Ishikawa (cell line): Measurements from ENCODE around the gene BCO1.

ENCODE experiments used
- CEBPB ChIP-seq: IDR thresholded peaks from 2 replicates; pipeline ENCODE4 v1.6.1; 2012
- CREB1 ChIP-seq: IDR thresholded peaks from 2 replicates; pipeline ENCODE4 v1.6.1; 2012; ENCODE audit warnings: low read depth
- EGR1 ChIP-seq: IDR thresholded peaks from 2 replicates; pipeline ENCODE4 v1.6.1; 2012
- EP300 ChIP-seq: IDR thresholded peaks from 2 replicates; pipeline ENCODE4 v1.6.1; 2012; ENCODE audit warnings: borderline replicate concordance
- FOXM1 ChIP-seq: IDR thresholded peaks from 2 replicates; pipeline ENCODE4 v1.6.1; 2012; ENCODE audit warnings: low read depth, borderline replicate concordance
- MAX ChIP-seq: IDR thresholded peaks from 2 replicates; pipeline ENCODE4 v1.6.1; 2012
- NFIC ChIP-seq: IDR thresholded peaks from 2 replicates; pipeline ENCODE4 v1.6.1; 2012
- RAD21 ChIP-seq: IDR thresholded peaks from 2 replicates; pipeline ENCODE4 v1.6.1; 2012; ENCODE audit warnings: low read depth
- REST ChIP-seq: IDR thresholded peaks from 2 replicates; pipeline ENCODE4 v1.6.1; 2012; ENCODE audit warnings: low read depth, mild to moderate bottlenecking
- TAF1 ChIP-seq: IDR thresholded peaks from 2 replicates; pipeline ENCODE4 v1.6.1; 2012; ENCODE audit warnings: low read depth, mild to moderate bottlenecking
- TCF12 ChIP-seq: IDR thresholded peaks from 2 replicates; pipeline ENCODE4 v1.6.1; 2012; ENCODE audit warnings: low read depth
- TEAD4 ChIP-seq: IDR thresholded peaks from 2 replicates; pipeline ENCODE4 v1.6.1; 2012
- YY1 ChIP-seq: IDR thresholded peaks from 2 replicates; pipeline ENCODE4 v1.6.1; 2012; ENCODE audit warnings: low read depth
- ZBTB7A ChIP-seq: IDR thresholded peaks from 2 replicates; pipeline ENCODE4 v1.6.1; 2012; ENCODE audit warnings: low read depth
- TF ChIP-seq, protein P1 (sequence below): IDR thresholded peaks from 2 replicates; pipeline ENCODE4 v1.6.1; 2012

Gene BCO1

GRCh38 chr16:81280393-81280792, 41.9 kb downstream of the BCO1 start:
- TF ChIP-seq EGR1, result no peak
- no peak for TF ChIP-seq RAD21
- TF ChIP-seq ZBTB7A, result no peak
- TF ChIP-seq, protein P1, sequence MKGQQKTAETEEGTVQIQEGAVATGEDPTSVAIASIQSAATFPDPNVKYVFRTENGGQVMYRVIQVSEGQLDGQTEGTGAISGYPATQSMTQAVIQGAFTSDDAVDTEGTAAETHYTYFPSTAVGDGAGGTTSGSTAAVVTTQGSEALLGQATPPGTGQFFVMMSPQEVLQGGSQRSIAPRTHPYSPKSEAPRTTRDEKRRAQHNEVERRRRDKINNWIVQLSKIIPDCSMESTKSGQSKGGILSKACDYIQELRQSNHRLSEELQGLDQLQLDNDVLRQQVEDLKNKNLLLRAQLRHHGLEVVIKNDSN, result no peak
- no peak for TF ChIP-seq YY1
- no peak for TF ChIP-seq TAF1
- TF ChIP-seq FOXM1, result no peak
- no peak for TF ChIP-seq TCF12
- TF ChIP-seq REST, result no peak
- no peak for TF ChIP-seq TEAD4
- no peak for TF ChIP-seq CREB1
- TF ChIP-seq CEBPB, result no peak
- no peak for TF ChIP-seq NFIC
- no peak for TF ChIP-seq MAX
- TF ChIP-seq EP300, result no peak

GRCh38 chr16:81283044-81283443, 44.6 kb downstream of the BCO1 start:
- no peak for TF ChIP-seq EGR1
- TF ChIP-seq RAD21, result no peak
- TF ChIP-seq TCF12, result no peak
- no peak for TF ChIP-seq TAF1

- no peak for TF ChIP-seq EGR1
- no peak for TF ChIP-seq EP300
- TF ChIP-seq ZBTB7A, result no peak
- no peak for TF ChIP-seq MAX
- TF ChIP-seq, protein P1, result no peak
- TF ChIP-seq YY1, result no peak
- TF ChIP-seq NFIC, result no peak
- TF ChIP-seq RAD21, result no peak
- no peak for TF ChIP-seq FOXM1
- TF ChIP-seq TEAD4, result no peak
- no peak for TF ChIP-seq TCF12
- no peak for TF ChIP-seq CEBPB
- TF ChIP-seq REST, result no peak
Observed at GRCh38 chr16:81284995-81285600, 46.6 kb downstream of the BCO1 start.

GRCh38 chr16:81286190-81286589, 47.7 kb downstream of the BCO1 start:
- TF ChIP-seq ZBTB7A, result no peak
- TF ChIP-seq EGR1, result no peak
- no peak for TF ChIP-seq NFIC
- no peak for TF ChIP-seq TAF1
- TF ChIP-seq TEAD4, result no peak
- no peak for TF ChIP-seq RAD21
- TF ChIP-seq FOXM1, result no peak
- TF ChIP-seq CREB1, result no peak
- no peak for TF ChIP-seq MAX
- no peak for TF ChIP-seq CEBPB
- no peak for TF ChIP-seq YY1
- TF ChIP-seq, protein P1, result no peak
- TF ChIP-seq REST, result no peak
- no peak for TF ChIP-seq TCF12
- no peak for TF ChIP-seq EP300
